ENCODE results near the gene TMEM126A. TPM values are rescaled to one million over a fixed set of nuclear protein-coding genes. Genes with fewer than 3 reads are reported as not detected.

TMEM126A gene
- total RNA-seq, 1 donor from 2014 or later, result 35.5 TPM

- Histone ChIP-seq H3K36me3 (ENCODE audit: control insufficient read depth in 3 of 3, insufficient read depth in 3 of 3, low read length in 3 of 3) (peaks cover 0 to 4% (median 2%) of the 10 kb centered on the region in 3 donors), H3K9me3 (ENCODE audit: control insufficient read depth in 3 of 3, low read length in 3 of 3) (no peaks in the 10 kb centered on the region), H3K27me3 (ENCODE audit: control insufficient read depth in 3 of 3, insufficient read depth in 3 of 3, low read length in 3 of 3) (no peaks in the 10 kb centered on the region), H3K4me1 (ENCODE audit: control insufficient read depth in 3 of 3, insufficient read depth in 3 of 3, low read length in 3 of 3) (peaks cover 3 to 26% (median 12%) of the 10 kb centered on the region in 3 donors), H3K4me3 (ENCODE audit: low read length in 3 of 3) (peak overlapping the region; percentile 81 to 86 (median 84)), H3K27ac (ENCODE audit: low read depth, low read length) (peak overlapping the region; percentile 92), H3K9ac (ENCODE audit: low read depth in 1 of 3, low read length in 3 of 3) (peak overlapping the region; percentile 91 to 97 (median 92))
Measured at GRCh38 chr11:85626496-85626895, 21.3 kb upstream of the TMEM126A start.

DNA sequence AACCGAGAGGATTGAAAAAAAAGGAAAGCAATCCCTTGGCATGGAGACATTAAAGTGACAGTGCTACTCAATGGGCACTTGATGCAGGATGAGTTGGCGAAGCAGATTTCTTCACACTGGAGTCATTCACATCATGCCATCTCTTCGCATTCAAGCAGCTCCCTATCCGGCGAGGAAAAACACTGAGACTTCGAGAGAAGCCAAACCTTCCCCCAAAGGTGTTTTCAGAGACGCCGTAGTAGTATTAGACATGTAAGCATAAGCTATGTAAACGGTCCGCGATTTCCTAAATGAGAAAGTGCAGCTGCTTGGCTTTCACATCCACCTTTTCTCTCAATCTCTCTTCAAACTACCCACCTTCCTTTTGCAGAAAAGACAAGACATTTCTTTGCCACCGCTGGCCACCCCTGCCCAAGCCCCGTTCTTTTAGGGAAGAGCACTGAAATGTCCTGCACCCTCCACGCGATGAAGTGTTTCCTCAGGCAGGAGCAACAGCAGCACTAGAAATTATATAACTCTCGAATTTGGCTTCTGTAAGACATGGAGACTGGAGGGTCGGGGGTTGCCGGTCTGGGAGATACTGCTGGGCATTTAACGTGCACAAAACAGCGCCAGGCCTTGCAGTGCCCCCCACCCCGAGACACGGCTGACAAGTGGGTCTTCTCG, 20.3 kb upstream of the TMEM126A start, which contains the start of gene DLG2:
TSS of gene DLG2 (minus strand) at position 13 of the 666 bp plus-strand sequence.
- Histone ChIP-seq H3K27ac (ENCODE audit: low read depth, low read length) (peak within 1 kb of the TSS; percentile 92), H3K9me3 (ENCODE audit: control insufficient read depth in 3 of 3, low read length in 3 of 3) (no peaks in the 10 kb centered on the region), H3K36me3 (ENCODE audit: control insufficient read depth in 3 of 3, insufficient read depth in 3 of 3, low read length in 3 of 3) (peaks cover 0 to 4% (median 2%) of the 10 kb centered on the region in 3 donors), H3K4me3 (ENCODE audit: low read length in 3 of 3) (peak within 1 kb of the TSS; percentile 81 to 86 (median 84)), H3K9ac (ENCODE audit: low read depth in 1 of 3, low read length in 3 of 3) (peak within 1 kb of the TSS; percentile 91 to 97 (median 92)), H3K27me3 (ENCODE audit: control insufficient read depth in 3 of 3, insufficient read depth in 3 of 3, low read length in 3 of 3) (no peaks in the 10 kb centered on the region), H3K4me1 (ENCODE audit: control insufficient read depth in 3 of 3, insufficient read depth in 3 of 3, low read length in 3 of 3) (peaks cover 3 to 26% (median 12%) of the 10 kb centered on the region in 3 donors)

- H3K9ac ChIP-seq (ENCODE audit: low read depth in 1 of 3, low read length in 3 of 3), result peak within 1 kb of the TSS; percentile 91 to 97 (median 92)
- H3K36me3 ChIP-seq (ENCODE audit: control insufficient read depth in 3 of 3, insufficient read depth in 3 of 3, low read length in 3 of 3), result peaks cover 0 to 4% (median 2%) of the 10 kb centered on the region in 3 donors
- peaks cover 3 to 26% (median 12%) of the 10 kb centered on the region in 3 donors for H3K4me1 ChIP-seq (ENCODE audit: control insufficient read depth in 3 of 3, insufficient read depth in 3 of 3, low read length in 3 of 3)
- no peaks in the 10 kb centered on the region for H3K9me3 ChIP-seq (ENCODE audit: control insufficient read depth in 3 of 3, low read length in 3 of 3)
- H3K27me3 ChIP-seq (ENCODE audit: control insufficient read depth in 3 of 3, insufficient read depth in 3 of 3, low read length in 3 of 3), result no peaks in the 10 kb centered on the region
- H3K27ac ChIP-seq (ENCODE audit: low read depth, low read length), result peak within 1 kb of the TSS; percentile 92
- peak within 1 kb of the TSS; percentile 81 to 86 (median 84) for H3K4me3 ChIP-seq (ENCODE audit: low read length in 3 of 3)
Measured at GRCh38 chr11:85627998-85628770, 19.6 kb upstream of the TMEM126A start, which contains the start of gene TMEM126B. Gene TMEM126B, plus strand, starts transcription at chr11:85628593. Its CDS starts 15 bp downstream, at chr11:85628608.

DNA sequence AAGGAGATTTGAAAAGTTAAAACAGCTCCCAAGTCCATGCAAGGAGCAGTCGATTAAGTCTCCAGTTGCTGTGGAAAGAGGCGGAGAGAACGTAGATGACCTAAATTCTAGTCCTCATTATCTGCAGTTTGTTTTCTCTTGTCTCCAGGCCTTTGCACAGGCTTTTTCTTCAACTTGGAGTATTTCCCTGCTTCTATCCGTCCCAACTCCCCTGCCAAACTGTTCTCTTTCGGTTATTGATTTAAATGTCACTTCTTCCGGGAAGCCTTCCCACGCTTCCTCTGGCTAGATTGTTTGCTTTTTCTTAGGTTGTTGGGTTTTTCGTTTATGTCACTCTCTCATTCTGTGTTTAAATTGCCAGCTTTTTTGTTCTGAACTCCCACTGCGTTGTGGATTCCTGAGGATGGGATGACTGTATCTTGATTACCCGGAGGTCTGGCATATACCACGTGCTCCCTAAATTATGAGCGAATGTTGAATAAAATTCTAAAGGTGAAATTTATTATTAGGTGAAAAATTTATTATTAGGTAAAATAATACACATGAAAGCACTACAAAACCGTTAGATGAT, 18.9 kb upstream of the TMEM126A start:
- peak overlapping the region; percentile 78 to 84 (median 81) for H3K4me3 ChIP-seq (ENCODE audit: low read length in 3 of 3)
- H3K27ac ChIP-seq (ENCODE audit: low read depth, low read length), result peak overlapping the region; percentile 64
- H3K36me3 ChIP-seq (ENCODE audit: control insufficient read depth in 3 of 3, insufficient read depth in 3 of 3, low read length in 3 of 3), result peaks cover 0 to 4% (median 2%) of the 10 kb centered on the region in 3 donors
- peak overlapping the region; percentile 82 to 97 (median 82) for H3K9ac ChIP-seq (ENCODE audit: low read depth in 1 of 3, low read length in 3 of 3)
- H3K4me1 ChIP-seq (ENCODE audit: control insufficient read depth in 3 of 3, insufficient read depth in 3 of 3, low read length in 3 of 3), result peaks cover 3 to 26% (median 12%) of the 10 kb centered on the region in 3 donors
- no peaks in the 10 kb centered on the region for H3K9me3 ChIP-seq (ENCODE audit: control insufficient read depth in 3 of 3, low read length in 3 of 3)
- H3K27me3 ChIP-seq (ENCODE audit: control insufficient read depth in 3 of 3, insufficient read depth in 3 of 3, low read length in 3 of 3), result no peaks in the 10 kb centered on the region

DNA sequence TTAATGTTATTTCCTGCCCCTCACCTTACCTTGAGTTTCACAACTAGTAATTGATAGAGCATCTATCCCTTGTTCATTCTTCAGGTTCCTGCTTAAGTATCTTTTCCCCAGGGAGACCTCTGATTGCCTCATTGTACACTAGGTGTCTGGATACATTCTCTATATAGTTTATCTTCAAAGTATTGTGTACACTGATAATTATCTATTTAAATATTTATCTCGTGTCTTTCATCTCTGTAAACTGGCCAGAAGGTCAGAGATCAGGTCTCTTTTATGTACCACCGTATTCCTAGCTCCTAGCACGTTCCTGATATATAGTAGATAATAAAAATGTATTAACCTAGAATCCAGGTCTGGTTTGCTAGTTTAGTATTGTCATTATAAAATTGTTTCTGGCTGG, 13.0 kb upstream of the TMEM126A start:
- H3K4me3 ChIP-seq (ENCODE audit: low read length in 3 of 3), result no peak overlapping the region
- no peaks in the 10 kb centered on the region for H3K9me3 ChIP-seq (ENCODE audit: control insufficient read depth in 3 of 3, low read length in 3 of 3)
- H3K4me1 ChIP-seq (ENCODE audit: control insufficient read depth in 3 of 3, insufficient read depth in 3 of 3, low read length in 3 of 3), result peaks cover 0 to 5% (median 4%) of the 10 kb centered on the region in 3 donors
- H3K36me3 ChIP-seq (ENCODE audit: control insufficient read depth in 3 of 3, insufficient read depth in 3 of 3, low read length in 3 of 3), result peaks cover 4 to 24% (median 15%) of the 10 kb centered on the region in 3 donors
- no peaks in the 10 kb centered on the region for H3K27me3 ChIP-seq (ENCODE audit: control insufficient read depth in 3 of 3, insufficient read depth in 3 of 3, low read length in 3 of 3)
- no peak overlapping the region for H3K27ac ChIP-seq (ENCODE audit: low read depth, low read length)
- no peak overlapping the region for H3K9ac ChIP-seq (ENCODE audit: low read depth in 1 of 3, low read length in 3 of 3)

GRCh38 chr11:85643191-85643614, 4.6 kb upstream of the TMEM126A start:
- Histone ChIP-seq H3K27ac (ENCODE audit: low read depth, low read length) (no peak overlapping the region), H3K27me3 (ENCODE audit: control insufficient read depth in 3 of 3, insufficient read depth in 3 of 3, low read length in 3 of 3) (no peaks in the 10 kb centered on the region), H3K9ac (ENCODE audit: low read depth in 1 of 3, low read length in 3 of 3) (peak overlapping the region in 1 of 3 donors; percentile 41), H3K4me3 (ENCODE audit: low read length in 3 of 3) (no peak overlapping the region), H3K36me3 (ENCODE audit: control insufficient read depth in 3 of 3, insufficient read depth in 3 of 3, low read length in 3 of 3) (no peaks in the 10 kb centered on the region), H3K4me1 (ENCODE audit: control insufficient read depth in 3 of 3, insufficient read depth in 3 of 3, low read length in 3 of 3) (peaks cover 4 to 11% (median 10%) of the 10 kb centered on the region in 3 donors), H3K9me3 (ENCODE audit: control insufficient read depth in 3 of 3, low read length in 3 of 3) (no peaks in the 10 kb centered on the region)

DNA sequence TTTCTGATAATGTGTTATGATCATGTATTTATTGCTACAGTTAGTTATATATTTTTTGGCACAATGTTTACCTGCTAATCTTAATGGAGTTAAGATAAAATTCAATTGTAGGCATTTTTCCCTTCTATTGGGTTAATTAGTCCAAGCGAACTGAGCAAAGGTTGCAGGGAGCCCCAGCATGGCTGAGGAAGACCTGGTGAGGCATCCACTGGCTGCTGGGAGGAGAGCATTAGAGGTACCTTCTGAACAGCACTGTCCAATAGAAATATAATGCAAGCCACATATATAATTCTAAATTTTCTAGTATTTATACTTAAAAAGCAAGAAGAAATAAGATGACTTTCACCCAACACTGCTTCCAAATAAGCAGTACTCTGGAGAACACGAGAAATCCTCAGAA, 689 bp upstream of the TMEM126A start:
- H3K9ac ChIP-seq (ENCODE audit: low read depth in 1 of 3, low read length in 3 of 3), result peak overlapping the region; percentile 84 to 92 (median 90)
- no peaks in the 10 kb centered on the region for H3K27me3 ChIP-seq (ENCODE audit: control insufficient read depth in 3 of 3, insufficient read depth in 3 of 3, low read length in 3 of 3)
- peaks cover 7 to 21% (median 15%) of the 10 kb centered on the region in 3 donors for H3K4me1 ChIP-seq (ENCODE audit: control insufficient read depth in 3 of 3, insufficient read depth in 3 of 3, low read length in 3 of 3)
- peaks cover 0 to 9% (median 7%) of the 10 kb centered on the region in 3 donors for H3K36me3 ChIP-seq (ENCODE audit: control insufficient read depth in 3 of 3, insufficient read depth in 3 of 3, low read length in 3 of 3)
- H3K4me3 ChIP-seq (ENCODE audit: low read length in 3 of 3), result peak overlapping the region; percentile 92 to 94 (median 92)
- peak overlapping the region; percentile 84 for H3K27ac ChIP-seq (ENCODE audit: low read depth, low read length)
- no peaks in the 10 kb centered on the region for H3K9me3 ChIP-seq (ENCODE audit: control insufficient read depth in 3 of 3, low read length in 3 of 3)

GRCh38 chr11:85651118-85651517, 3.4 kb downstream of the TMEM126A start:
- H3K4me3 ChIP-seq (ENCODE audit: low read length in 3 of 3), result no peak overlapping the region
- H3K27me3 ChIP-seq (ENCODE audit: control insufficient read depth in 3 of 3, insufficient read depth in 3 of 3, low read length in 3 of 3), result no peaks in the 10 kb centered on the region
- H3K36me3 ChIP-seq (ENCODE audit: control insufficient read depth in 3 of 3, insufficient read depth in 3 of 3, low read length in 3 of 3), result peaks cover 0 to 22% (median 15%) of the 10 kb centered on the region in 3 donors
- no peak overlapping the region for H3K27ac ChIP-seq (ENCODE audit: low read depth, low read length)
- H3K9ac ChIP-seq (ENCODE audit: low read depth in 1 of 3, low read length in 3 of 3), result no peak overlapping the region
- H3K9me3 ChIP-seq (ENCODE audit: control insufficient read depth in 3 of 3, low read length in 3 of 3), result no peaks in the 10 kb centered on the region
- H3K4me1 ChIP-seq (ENCODE audit: control insufficient read depth in 3 of 3, insufficient read depth in 3 of 3, low read length in 3 of 3), result peaks cover 7 to 17% (median 12%) of the 10 kb centered on the region in 3 donors

DNA sequence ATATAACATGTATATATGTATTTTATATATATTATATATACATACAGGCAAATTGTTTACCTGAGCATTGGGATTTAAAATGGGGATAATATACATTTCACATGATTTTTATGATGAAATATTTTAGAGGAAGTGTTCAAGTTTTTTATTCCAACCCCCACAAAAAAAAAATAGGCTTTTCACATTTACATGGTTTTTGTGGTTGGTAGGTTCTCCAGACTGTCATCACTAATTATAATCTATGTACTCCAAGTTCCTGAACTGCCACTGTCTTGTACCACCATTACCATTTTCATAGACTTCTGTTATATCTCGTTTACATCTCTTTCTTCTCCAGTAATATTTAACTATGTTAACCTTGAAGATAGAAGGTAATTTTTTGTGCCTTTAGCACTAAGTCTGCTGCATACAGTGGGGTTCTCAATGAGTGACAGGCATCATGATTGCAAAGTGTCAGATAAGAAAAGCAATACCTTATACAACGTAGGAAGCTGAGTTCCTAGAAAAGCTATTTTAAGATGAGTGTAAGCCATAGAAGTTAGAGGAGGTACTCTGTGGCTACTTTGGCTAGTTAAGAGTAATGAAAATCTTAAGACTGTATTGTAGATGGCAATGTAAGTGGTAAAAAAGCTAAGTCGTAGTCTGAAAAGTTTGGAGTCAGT, 5.2 kb downstream of the TMEM126A start:
- peaks cover 3 to 16% (median 6%) of the 10 kb centered on the region in 3 donors for H3K4me1 ChIP-seq (ENCODE audit: control insufficient read depth in 3 of 3, insufficient read depth in 3 of 3, low read length in 3 of 3)
- H3K36me3 ChIP-seq (ENCODE audit: control insufficient read depth in 3 of 3, insufficient read depth in 3 of 3, low read length in 3 of 3), result peaks cover 0 to 31% (median 20%) of the 10 kb centered on the region in 3 donors
- no peak overlapping the region for H3K4me3 ChIP-seq (ENCODE audit: low read length in 3 of 3)
- no peak overlapping the region for H3K9ac ChIP-seq (ENCODE audit: low read depth in 1 of 3, low read length in 3 of 3)
- H3K9me3 ChIP-seq (ENCODE audit: control insufficient read depth in 3 of 3, low read length in 3 of 3), result no peaks in the 10 kb centered on the region
- H3K27ac ChIP-seq (ENCODE audit: low read depth, low read length), result no peak overlapping the region
- no peaks in the 10 kb centered on the region for H3K27me3 ChIP-seq (ENCODE audit: control insufficient read depth in 3 of 3, insufficient read depth in 3 of 3, low read length in 3 of 3)
